Thoracic aorta (tissue), 2 donors: ENCODE results near the gene ARID3C. TPM values are rescaled to one million over a fixed set of nuclear protein-coding genes. Genes with fewer than 3 reads are reported as not detected.
A peak's percentile ranks its signal among the peaks of the same experiment; 100 is the strongest.

Source experiments
- ATAC-seq: fragments of 150-250 bp; one replicate; pipeline ENCODE4 v1.8.0; 2017; ENCODE audit warnings: low read depth; ENCODE audit not compliant: insufficient number of reproducible peaks, low FRiP score
- DNase-seq: peaks from one replicate; pipeline ENCODE4 v3.0.0-alpha.2; 2020; ENCODE audit warnings: low spot score
- H3K27ac ChIP-seq, 2 donors: fragments of 200-600 bp; sonication (generic); 1 replicate in 1 of 2; 2 replicates in 1 of 2; pipeline ENCODE4 v1.5.1; 2016; ENCODE audit warnings: mild to moderate bottlenecking in 2 of 2, moderate library complexity in 2 of 2
- H3K27me3 ChIP-seq: fragments of 200-600 bp; sonication (generic); replicated peaks from 2 replicates; pipeline ENCODE4 v1.6.0; 2016; ENCODE audit warnings: mild to moderate bottlenecking; ENCODE audit not compliant: insufficient read depth
- H3K36me3 ChIP-seq: fragments of 200-600 bp; sonication (generic); one replicate; pipeline ENCODE4 v1.5.1; 2016
- H3K4me1 ChIP-seq, 2 donors: fragments of 200-600 bp; sonication (generic); 1 replicate in 1 of 2; 2 replicates in 1 of 2; pipeline versions ENCODE4 v1.5.1 to v1.6.0; 2016; ENCODE audit warnings: low read depth in 2 of 2, mild to moderate bottlenecking in 1 of 2; ENCODE audit not compliant: control insufficient read depth in 1 of 2
- H3K4me3 ChIP-seq: fragments of 200-600 bp; sonication (generic); 2 replicates; pipeline ENCODE4 v1.5.1; 2016; ENCODE audit warnings: mild to moderate bottlenecking
- H3K9me3 ChIP-seq: fragments of 200-600 bp; sonication (generic); 2 replicates; pipeline ENCODE4 v1.5.1; 2016
- CTCF ChIP-seq: fragments of 200-600 bp; sonication (generic); IDR thresholded peaks from one replicate; pipeline ENCODE4 v1.5.1; 2019; ENCODE audit warnings: antibody characterized with exemption
- total RNA-seq, 2 donors: library from RNA; depleted of rRNA; stranded (reverse); fragments of >200 nt; gene quantifications; one replicate each; pipeline versions ENCODE4 v1.1.0 to v1.2.3, GENCODE V29; 2016

ARID3C gene
- total RNA-seq, 2 donors from 2014 or later = not detected

GRCh38 chr9:34625186-34625486 is 3.7 kb downstream of the ARID3C start:
- peaks cover 30% of the 10 kb centered on the region for H3K27me3 ChIP-seq
- TF ChIP-seq CTCF = no peak
- no peaks in the 10 kb centered on the region for H3K9me3 ChIP-seq
- ATAC-seq (no peak), DNase-seq (no peak)
- H3K4me1 ChIP-seq = peaks cover 3 to 34% of the 10 kb centered on the region in 2 donors
- no peak overlapping the region for H3K27ac ChIP-seq
- H3K36me3 ChIP-seq = no peaks in the 10 kb centered on the region
- H3K4me3 ChIP-seq = no peak overlapping the region

GRCh38 chr9:34624475-34625185 is 4.2 kb downstream of the ARID3C start:
- DNase-seq (no peak), ATAC-seq (no peak)
- H3K27me3 ChIP-seq = peaks cover 27% of the 10 kb centered on the region
- no peaks in the 10 kb centered on the region for H3K9me3 ChIP-seq
- H3K4me1 ChIP-seq = peaks cover 3 to 37% of the 10 kb centered on the region in 2 donors
- no peak overlapping the region for H3K4me3 ChIP-seq
- H3K36me3 ChIP-seq = no peaks in the 10 kb centered on the region
- TF ChIP-seq CTCF = no peak
- H3K27ac ChIP-seq = no peak overlapping the region

GRCh38 chr9:34623374-34624235 is 5.3 kb downstream of the ARID3C start:
- Histone ChIP-seq H3K27me3 (peaks cover 22% of the 10 kb centered on the region), H3K4me3 (peak overlapping the region; percentile 34), H3K36me3 (no peaks in the 10 kb centered on the region), H3K27ac (no peak overlapping the region), H3K4me1 (peaks cover 3 to 32% of the 10 kb centered on the region in 2 donors), H3K9me3 (no peaks in the 10 kb centered on the region)
- TF ChIP-seq CTCF = no peak
- DNase-seq (no peak), ATAC-seq (no peak)

- DNase-seq = peak; percentile 92
- Histone ChIP-seq H3K27me3 (peaks cover 16% of the 10 kb centered on the region), H3K36me3 (peaks cover 27% of the 10 kb centered on the region), H3K4me1 (peaks cover 3 to 26% of the 10 kb centered on the region in 2 donors), H3K4me3 (peak within 1 kb of the TSS; percentile 80), H3K9me3 (no peaks in the 10 kb centered on the region), H3K27ac (no peak within 1 kb of the TSS)
- no peak for TF ChIP-seq CTCF
- ATAC-seq = peak; percentile 93
Measured at GRCh38 chr9:34620061-34620994, 8.5 kb downstream of the ARID3C start, which contains the start of gene DCTN3. DCTN3 (minus strand) TSS chr9:34620495; CDS start chr9:34620464, 31 bp downstream.
